GM21723 (cell line): ENCODE data around the gene NTM.
"Not testable (repeated sequence)": the region's sequence is repeated elsewhere in the genome, so short reads cannot be mapped to it uniquely, and the experiment has no call there.

Experiments used
- ATAC-seq: cut with Tn5 transposase; IDR thresholded peaks from one replicate; pipeline ENCODE4 v1.9.1; 2021; ENCODE audit warnings: mild to moderate bottlenecking, moderate library complexity; ENCODE audit not compliant: unreplicated experiment

Gene NTM

DNA sequence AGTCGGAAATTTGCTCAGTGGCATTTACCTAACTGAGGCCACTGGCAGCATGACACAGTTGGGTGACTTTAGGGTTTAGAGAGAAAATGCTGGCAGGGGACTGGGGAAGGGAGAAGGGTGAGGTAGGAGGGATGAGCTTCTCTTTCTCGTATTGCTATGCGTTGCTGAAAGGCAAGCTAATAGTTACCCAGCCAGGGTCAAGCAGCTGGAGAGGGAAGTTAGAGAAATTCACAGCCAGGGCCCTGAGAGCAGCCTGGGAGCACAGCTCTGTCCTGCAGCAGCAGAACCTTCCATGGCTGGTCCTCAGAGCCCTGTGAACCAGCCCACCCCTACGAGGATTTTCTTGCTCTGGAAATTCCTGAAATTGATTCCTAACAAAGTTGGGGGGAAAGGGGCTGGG, 679.6 kb downstream of the NTM start:
- ATAC-seq = no peak

DNA sequence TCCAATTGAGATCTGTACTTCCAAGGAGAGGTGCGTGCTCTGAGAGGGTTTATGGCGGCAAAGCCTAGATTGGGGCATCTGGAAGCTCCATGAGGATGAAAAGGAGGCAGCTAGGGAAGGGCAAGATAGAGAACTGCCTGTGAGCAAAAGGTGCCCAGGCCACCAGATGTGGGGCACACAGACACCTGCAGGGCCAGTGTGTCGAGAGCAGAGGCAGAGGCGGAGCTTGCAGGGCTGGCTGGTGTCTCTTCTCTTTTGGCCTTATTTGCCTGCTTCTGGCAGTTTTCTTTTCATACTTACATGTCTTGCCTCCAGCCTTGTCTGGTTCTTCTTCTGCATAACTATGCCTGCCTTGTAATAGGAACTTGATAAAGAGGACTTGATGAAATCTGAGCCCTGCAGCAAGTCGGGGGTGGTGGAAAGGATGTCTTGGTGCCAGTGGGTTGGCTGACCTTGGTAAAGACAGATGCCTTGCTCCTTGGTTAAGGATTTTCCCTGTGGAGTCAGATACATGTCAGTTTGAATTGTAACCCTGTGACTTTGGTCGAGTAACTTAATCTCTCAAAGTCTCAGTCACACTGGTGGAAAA, 680.3 kb downstream of the NTM start:
- no peak for ATAC-seq

DNA sequence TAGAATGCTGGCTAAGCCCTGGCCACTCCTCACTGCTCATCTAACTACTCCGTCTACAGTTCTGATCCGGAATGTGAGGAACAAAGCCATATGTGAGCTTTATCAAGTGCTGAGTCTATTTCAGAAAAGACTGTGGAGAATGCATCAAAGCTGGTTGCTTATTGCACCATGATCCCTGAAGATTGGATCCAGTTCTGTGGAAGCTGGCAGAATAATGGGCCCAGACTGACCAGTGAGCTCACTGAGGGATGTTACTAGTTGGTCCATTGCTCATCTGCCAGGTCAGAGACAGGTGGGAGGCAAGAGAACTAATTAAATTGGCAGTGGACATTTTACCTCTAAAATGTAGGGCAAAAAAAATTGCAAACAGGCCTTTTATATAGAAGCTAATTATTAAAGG, 681.3 kb downstream of the NTM start:
- no peak for ATAC-seq

DNA sequence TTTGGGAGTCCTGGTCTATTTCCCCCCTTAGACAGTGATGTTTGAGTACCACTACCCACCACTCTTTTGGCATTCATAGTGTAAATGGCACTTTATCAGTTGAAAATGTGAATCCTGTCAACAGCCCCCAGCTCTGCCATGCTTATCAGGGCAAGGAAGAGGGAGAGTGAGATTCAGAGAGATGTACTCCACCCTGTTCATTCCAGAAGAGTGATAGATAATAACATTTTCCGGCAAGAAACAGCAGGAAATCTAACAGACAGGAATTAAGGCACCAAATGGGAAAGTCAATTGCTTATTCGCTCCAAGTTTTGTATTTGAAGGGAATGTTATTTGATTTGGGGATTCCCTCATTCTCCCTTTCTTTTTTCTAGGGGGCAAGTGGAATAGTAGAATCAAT, 681.9 kb downstream of the NTM start:
- no peak for ATAC-seq

DNA sequence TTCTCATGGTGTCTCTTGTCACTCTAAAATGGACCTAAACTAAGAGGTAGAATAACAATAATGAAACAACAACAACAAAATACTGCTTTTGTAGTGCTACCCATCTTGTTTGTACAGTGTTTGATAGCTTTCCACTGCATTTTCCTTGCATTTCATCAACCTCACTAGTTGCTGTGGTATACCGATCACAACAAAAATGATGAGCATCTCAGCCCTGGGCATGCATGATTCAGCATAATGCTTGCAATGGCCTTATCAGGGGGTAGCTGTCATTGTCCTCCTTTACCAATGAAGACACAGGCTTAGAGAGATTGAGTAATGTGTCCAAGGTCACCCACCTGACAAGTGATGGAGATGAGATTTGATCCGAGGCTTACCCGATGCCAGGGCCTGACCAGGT, 682.5 kb downstream of the NTM start:
- ATAC-seq = no peak

DNA sequence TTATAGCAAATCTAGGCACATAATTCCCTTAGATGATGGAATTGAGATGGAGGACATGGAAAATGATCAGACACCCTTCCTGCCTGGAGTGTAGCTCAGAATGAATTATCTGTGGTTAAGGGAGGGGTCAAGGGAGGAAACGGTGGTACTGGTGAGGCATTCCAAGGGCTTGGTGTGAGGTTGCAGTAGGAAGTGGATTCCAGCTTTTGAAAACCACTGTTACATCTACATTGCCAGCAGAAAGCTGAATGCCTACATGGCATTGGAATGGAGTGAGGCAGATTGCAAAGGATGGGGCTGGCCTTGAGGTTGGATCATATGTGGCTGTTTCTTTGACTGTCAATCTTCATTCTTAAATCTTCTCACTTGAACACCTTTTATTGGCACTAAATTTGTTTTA, 684.4 kb downstream of the NTM start:
- no peak for ATAC-seq

DNA sequence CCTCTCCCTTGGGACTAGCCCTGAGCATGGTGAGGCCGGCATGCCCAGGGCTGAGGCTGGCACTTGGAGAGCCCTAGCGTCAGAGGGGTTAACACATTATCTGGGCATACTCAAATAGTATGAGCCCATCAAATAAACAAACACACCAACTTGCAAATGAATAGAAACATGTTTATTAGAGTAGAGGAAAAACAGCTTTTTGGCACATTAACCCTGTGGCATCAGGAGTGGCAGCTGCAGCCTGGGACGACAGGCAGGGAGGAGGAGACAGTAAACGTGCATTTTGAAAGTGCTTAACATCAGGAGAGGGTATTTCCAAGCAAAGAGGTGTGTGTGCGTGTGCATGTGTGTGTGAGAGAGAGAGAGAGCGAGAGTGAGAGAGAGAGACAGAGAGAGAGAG, 684.9 kb downstream of the NTM start:
- ATAC-seq = no peak

DNA sequence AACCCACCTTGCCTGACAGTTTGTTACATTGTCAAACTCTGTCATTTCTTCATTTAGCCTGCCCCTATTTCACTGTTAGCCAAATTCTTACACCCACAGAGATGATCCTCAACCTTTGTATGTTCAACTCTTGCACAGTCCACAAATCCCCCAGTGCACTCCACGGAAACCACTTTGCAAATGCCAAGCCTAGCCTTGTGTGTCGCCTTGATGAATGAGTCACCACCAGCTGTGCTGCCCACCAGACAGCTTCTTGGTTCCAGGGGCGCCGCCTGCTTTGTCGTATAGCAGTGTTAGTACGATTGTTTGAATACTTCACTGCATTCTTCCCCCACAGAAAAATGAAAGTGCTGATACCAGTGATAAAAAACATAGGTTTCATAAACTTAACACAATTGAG, 686.3 kb downstream of the NTM start:
- ATAC-seq = no peak

DNA sequence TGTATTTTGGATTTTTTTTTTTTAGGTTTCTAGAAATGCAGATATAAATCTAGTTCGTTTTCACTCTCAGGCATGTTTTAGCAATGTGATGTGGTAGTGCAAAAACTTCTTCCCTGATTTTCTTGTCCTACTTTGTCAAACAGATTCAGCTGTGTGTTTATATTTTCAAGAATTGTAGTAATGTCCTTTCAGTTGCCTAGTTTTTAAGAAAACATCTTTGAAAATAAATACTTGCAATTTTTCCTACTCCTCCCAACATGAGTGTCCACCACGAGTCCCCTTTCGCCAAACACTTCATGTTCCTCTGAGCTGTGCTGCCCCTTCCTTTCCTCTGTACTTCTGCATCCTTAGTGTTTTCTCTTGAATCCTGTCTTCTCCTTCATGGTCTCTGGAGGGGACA, 686.9 kb downstream of the NTM start:
- ATAC-seq = no peak

DNA sequence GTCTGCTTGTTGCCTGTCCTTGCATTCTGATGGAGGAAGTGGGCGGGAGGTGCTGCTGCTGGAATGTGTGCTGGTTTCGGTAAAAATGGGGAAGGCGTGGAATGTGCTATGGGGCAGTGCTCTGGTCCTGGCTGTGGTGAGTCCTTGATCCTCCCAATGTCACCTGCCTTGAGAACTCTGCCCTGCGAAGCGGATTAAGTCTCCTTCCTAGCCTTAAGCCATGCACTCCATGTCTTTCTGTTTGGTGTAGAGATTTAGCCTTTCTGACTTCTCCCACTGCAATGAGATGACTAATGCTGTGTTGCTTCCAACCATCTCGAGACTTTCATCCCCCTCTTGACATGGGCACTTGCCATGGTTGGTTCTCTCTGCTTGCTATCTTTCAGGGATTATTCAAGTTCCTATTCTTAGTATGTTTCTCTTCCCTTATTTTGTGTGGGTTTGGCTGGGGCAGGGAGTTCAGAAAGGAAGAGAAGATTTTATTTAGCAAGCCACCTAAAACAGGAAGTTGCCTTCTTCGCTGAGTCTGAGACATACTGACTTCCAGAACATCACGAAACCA, 687.9 kb downstream of the NTM start:
- ATAC-seq = no peak

DNA sequence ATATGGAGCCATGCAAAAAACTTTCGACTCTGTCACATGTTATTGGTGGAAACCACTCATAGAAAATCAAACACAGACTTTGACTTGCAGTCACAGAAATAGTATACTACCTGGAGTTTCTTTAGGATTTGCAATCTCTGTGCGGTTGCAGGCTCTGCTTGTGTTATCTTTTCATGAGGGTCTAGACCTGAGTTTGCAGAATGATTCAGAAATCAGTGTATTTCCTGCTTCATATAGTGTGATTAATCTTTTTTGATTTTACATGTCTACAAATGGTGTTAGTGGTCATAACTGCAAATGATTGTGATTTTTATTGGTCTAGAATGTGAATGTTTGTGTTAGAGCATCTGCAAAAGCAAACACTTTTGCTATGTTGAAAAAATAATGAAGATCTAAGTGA, 690.2 kb downstream of the NTM start:
- ATAC-seq = no peak

DNA sequence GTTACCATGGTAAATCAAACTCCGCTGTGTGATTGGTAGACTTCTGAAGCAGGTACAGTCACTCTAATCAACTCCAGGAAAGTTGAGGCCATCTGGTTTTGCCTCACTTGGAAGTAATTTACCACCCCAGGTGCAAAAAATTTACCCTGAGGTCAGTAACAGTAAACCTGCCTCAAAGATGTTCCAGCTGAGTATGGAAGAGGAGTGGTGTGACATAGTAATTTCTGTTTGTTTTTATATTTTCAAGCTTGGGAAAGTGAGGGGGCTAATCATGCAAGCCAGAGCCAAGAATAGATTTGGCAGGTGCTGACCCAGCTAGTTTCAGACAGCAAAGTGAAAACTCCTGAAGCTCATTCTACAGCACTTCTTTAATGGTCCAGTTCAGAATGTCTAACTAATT, 691.6 kb downstream of the NTM start:
- ATAC-seq = no peak

DNA sequence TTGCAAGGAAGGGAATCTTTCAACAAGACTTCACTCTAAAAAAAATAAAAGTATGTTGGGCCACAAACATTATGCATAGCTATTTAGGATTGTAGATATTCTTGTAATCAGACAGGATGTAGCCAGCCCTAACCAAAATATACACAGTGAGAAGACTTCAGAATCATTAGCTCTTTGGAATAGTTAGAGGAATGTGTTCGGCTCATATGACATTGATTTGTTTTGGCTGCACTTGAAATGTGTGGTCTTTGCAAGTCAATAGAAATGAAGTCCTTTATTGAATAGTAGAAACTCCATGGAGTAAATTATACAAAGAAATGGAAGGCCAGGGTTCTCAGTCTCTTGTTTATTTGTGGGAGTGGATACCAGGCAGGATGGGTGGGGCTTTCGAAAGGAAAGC, 692.1 kb downstream of the NTM start:
- no peak for ATAC-seq

DNA sequence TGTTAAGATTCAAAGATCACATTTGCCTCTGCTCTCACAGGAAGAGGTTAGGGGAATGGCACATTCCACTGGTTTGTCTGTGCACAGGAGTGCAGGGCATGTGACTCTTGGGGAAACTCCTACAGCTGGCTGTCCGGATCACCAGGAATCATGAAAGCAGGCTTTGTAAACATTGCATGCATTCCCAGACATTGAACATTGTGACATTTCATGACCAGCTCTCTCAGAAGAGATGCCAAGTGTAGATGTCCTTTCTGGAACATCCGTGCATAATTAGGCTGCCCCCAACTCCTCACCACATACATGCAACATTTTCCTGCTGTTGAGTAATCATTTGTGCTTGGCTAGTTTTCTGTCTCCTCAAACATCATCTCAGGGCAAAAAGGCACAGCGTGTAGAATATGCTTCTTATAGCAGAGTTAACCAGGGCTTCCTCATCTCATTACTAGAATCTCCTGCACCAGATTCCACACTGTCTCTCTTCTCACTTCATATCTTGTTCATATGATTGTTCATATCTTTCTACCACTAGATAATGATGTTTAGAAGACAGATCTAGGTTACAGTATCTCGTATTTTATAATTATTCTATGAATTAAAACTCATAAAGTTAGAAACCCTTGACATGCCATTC, 694.7 kb downstream of the NTM start:
- ATAC-seq = no peak

DNA sequence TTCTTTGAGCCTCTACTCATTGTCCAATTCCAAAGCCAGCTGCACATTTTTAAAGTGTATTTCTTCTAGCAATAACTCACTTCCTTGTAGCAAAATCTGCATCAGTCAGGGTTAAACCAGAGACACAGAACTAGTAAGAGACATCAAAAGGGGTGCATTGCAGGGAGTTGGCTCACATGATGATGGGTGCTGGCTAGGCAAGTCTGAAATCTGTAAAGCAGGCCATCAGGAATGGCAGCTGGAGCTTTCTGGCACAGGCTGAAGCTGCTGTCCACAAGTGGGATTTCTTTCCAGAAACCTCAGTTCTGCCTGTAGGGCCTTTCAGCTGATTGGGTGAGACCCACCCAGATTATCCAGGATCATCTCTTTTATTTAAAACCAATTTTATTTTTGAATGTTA, 698.1 kb downstream of the NTM start:
- no peak for ATAC-seq

DNA sequence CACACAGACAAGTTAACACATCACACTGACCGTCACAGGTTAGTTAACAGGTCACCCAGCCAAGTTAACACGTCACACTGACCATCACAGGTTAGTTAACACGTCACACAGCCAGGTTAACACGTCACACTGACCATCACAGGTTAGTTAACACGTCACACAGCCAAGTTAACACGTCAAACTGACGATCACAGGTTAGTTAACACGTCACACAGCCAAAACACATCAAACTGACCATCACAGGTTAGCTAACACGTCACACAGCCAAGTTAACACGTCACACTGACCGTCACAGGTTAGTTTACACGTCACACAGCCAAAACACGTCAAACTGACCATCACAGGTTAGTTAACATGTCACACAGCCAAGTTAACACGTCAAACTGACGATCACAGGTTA, 699.2 kb downstream of the NTM start:
- not testable (repeated sequence) for ATAC-seq

DNA sequence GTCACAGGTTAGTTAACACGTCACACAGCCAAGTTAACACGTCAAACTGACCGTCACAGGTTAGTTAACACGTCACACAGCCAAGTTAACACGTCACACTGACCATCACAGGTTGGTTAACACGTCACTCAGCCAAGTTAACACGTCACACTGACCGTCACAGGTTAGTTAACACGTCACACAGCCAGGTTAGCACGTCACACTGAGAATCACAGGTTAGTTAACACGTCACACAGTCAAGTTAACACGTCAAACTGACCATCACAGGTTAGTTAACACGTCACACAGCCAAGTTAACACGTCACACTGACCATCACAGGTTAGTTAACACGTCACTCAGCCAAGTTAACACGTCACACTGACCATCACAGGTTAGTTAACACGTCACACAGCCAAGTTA, 700.5 kb downstream of the NTM start:
- ATAC-seq = not testable (repeated sequence)

DNA sequence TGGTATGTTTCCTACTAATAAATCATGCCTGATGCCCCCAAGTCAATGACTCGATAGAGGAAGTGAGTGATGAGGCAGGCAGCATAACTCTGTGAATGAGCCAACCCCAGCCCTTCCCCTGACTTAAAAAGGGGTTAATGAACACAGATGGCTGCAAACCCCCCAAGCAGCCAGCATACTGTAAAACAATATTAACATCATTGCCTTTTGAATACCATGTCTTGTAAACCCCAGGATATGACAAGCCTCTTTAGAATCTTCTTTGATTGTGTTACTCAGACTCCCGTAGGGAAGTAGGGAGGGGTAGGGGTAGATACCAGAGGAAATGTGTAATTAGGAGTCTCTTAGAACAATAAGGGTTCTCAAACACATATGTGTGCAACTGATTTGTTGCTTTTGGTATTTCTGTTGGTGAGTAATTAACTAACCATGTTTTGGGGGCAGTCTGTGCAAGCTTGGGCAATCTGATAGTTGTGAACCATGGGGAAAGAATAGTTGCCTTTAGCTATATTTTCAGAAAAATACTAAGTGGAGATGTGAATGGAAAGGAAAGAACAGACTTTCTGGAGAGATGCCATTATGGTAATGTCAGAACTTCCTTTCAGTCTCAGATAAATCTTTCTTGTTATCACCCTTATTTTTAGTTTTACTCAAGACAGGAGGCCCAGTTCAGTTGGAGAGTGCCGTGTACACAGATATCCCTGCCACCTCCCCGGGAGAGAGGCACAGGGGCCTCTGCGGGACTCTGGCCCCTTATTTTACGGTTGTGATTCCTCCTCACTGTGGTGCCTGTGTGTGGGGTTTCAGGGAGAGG, 701.8 kb downstream of the NTM start:
- no peak for ATAC-seq

DNA sequence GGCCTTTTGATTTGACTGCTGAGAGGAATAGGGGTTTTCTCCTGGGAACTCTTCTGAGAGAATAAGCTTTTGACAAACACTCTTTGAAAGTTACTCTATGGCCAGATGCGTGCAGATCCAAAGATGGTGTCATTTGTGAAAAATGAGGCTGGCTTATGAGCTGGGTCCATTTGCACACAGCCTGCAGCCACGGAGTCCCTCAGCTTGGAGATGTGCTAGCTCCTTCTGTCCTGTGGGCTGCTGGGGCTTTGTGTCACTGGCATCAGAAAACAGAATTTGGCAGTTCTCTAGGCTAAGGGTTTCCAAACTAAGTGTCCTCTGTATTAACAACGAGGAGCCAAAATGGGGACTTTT, 702.4 kb downstream of the NTM start:
- ATAC-seq = no peak

DNA sequence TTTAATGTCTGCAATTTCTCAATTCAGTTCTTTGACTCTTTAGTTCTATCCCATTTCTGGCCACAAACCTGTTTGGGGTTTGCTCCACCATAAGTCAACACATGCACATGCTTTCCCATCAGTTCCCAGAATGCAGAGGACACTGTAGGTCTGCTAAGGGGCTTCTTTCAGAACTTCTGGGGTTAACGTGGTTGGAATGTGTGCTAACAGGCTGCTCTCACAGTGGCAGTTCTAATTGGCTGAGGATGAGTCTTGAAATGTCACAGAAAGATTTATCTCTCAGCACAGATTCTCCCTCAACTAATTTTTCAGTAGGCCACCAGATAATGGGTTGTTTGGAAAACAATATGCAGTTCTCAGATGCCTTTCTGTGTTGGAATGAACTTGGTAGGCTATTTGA, 703.4 kb downstream of the NTM start:
- ATAC-seq = no peak

DNA sequence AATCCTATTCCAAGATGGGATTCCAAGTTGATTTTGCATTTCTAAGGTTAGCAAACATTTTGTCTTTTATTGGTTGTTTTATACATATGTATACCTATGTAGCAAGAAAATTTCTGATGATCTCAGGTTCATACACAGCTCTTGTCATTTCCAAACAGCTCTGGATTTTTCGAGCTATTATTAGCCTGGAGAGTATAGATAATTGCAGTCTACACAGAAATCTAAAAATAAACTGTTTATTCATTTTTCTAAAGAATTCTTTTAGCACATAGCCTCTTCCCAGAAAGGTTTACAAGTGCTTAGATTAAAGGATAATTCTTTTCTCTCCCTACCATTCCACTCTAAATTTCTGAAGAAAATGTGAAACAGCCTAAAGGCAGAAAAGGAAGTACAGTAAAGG, 705.0 kb downstream of the NTM start:
- ATAC-seq = no peak

DNA sequence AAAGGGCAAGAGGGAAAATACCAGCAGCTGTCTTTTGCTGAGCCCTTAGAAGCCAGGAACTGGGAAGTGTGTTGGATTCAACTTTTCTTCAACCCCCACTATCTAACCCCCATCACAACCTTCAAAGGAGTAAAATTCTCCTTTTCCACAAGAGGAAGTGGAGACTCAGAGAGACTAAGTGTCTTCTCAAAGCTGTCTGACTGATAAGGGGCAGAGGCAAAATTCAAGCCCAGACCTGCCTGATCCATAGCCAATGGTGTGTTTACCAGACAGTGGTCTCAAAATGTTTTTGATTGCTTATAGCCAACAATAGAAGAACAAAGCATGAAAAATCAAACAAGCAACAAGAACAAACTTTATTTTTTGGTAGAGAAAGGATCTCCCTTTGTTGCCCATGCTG, 707.0 kb downstream of the NTM start:
- ATAC-seq = no peak
